OCI-LY1 (cell line): ENCODE measurements around the gene PGBD5.

Source experiments
- H2AFZ ChIP-seq: fragments of 200-600 bp; sonication (generic), shearing (Covaris generic); 2 replicates; pipeline ENCODE4 v1.6.0; 2014; ENCODE audit warnings: antibody characterized with exemption, mild to moderate bottlenecking, low read length
- H3F3A ChIP-seq: fragments of 200-600 bp; sonication (generic), shearing (Covaris generic); 2 replicates; pipeline ENCODE4 v1.6.0; 2014; ENCODE audit warnings: mild to moderate bottlenecking, antibody characterized with exemption, low read length, moderate library complexity; ENCODE audit not compliant: insufficient read depth
- H3K27ac ChIP-seq: fragments of 200-600 bp; sonication (generic); 2 replicates; pipeline ENCODE4 v1.5.1; 2014; ENCODE audit warnings: low read length, mixed run types, mild to moderate bottlenecking, low read depth; ENCODE audit not compliant: poor library complexity, severe bottlenecking
- H3K27me3 ChIP-seq: fragments of 200-600 bp; sonication (generic); 2 replicates; pipeline ENCODE4 v1.6.0; 2014; ENCODE audit warnings: antibody characterized with exemption, mild to moderate bottlenecking, low read length, moderate library complexity; ENCODE audit not compliant: insufficient read depth
- H3K36me3 ChIP-seq: fragments of 200-600 bp; sonication (generic); 2 replicates; pipeline ENCODE4 v1.6.1; 2014; ENCODE audit warnings: mild to moderate bottlenecking, antibody characterized with exemption, low read length, moderate library complexity, mixed read lengths; ENCODE audit not compliant: insufficient read depth
- H3K4me1 ChIP-seq: fragments of 200-600 bp; sonication (generic); 2 replicates; pipeline ENCODE4 v1.5.1; 2014; ENCODE audit warnings: mild to moderate bottlenecking, low read length, moderate library complexity; ENCODE audit not compliant: insufficient read depth, severe bottlenecking
- H3K4me2 ChIP-seq: fragments of 200-600 bp; sonication (generic), shearing (Covaris generic); 2 replicates; pipeline ENCODE4 v1.6.1; 2014; ENCODE audit warnings: low read length
- H3K4me3 ChIP-seq: fragments of 200-600 bp; sonication (generic); 2 replicates; pipeline ENCODE4 v1.5.1; 2014; ENCODE audit warnings: low read length, low read depth, mild to moderate bottlenecking, mixed read lengths; ENCODE audit not compliant: poor library complexity, severe bottlenecking
- H3K79me2 ChIP-seq: fragments of 200-600 bp; shearing (Covaris generic); 2 replicates; pipeline ENCODE4 v1.6.1; 2016; ENCODE audit warnings: mixed run types, low read length, mixed read lengths; ENCODE audit not compliant: insufficient read depth
- H3K9ac ChIP-seq: fragments of 200-600 bp; sonication (generic), shearing (Covaris generic); 2 replicates; pipeline ENCODE4 v1.6.1; 2014; ENCODE audit warnings: mild to moderate bottlenecking, low read length, mixed read lengths
- H3K9me2 ChIP-seq: fragments of 200-600 bp; sonication (generic), shearing (Covaris generic); 2 replicates; pipeline ENCODE4 v1.6.1; 2014; ENCODE audit warnings: low read depth, mild to moderate bottlenecking, low read length, mixed read lengths
- H3K9me3 ChIP-seq: fragments of 200-600 bp; shearing (Covaris generic); 2 replicates; pipeline ENCODE4 v1.6.1; 2014; ENCODE audit warnings: low read length, mixed read lengths
- H4K20me1 ChIP-seq: fragments of 200-600 bp; sonication (generic), shearing (Covaris generic); 2 replicates; pipeline ENCODE4 v1.6.0; 2016; ENCODE audit warnings: mild to moderate bottlenecking, low read length; ENCODE audit not compliant: insufficient read depth
- EZH2 ChIP-seq: fragments of 200-600 bp; sonication (generic), shearing (Covaris generic); IDR thresholded peaks from 2 replicates; pipeline ENCODE4 v1.8.0; 2017; ENCODE audit warnings: borderline replicate concordance, mixed run types, mild to moderate bottlenecking, antibody characterized with exemption, low read length, moderate library complexity, mixed read lengths
- TF ChIP-seq, protein P1 (sequence below): fragments of 200-600 bp; sonication (generic), shearing (Covaris generic); IDR thresholded peaks from 2 replicates; pipeline ENCODE4 v1.5.1; 2017; ENCODE audit warnings: mild to moderate bottlenecking, antibody characterized with exemption, low read length, moderate library complexity, mixed read lengths

The PGBD5 gene

DNA sequence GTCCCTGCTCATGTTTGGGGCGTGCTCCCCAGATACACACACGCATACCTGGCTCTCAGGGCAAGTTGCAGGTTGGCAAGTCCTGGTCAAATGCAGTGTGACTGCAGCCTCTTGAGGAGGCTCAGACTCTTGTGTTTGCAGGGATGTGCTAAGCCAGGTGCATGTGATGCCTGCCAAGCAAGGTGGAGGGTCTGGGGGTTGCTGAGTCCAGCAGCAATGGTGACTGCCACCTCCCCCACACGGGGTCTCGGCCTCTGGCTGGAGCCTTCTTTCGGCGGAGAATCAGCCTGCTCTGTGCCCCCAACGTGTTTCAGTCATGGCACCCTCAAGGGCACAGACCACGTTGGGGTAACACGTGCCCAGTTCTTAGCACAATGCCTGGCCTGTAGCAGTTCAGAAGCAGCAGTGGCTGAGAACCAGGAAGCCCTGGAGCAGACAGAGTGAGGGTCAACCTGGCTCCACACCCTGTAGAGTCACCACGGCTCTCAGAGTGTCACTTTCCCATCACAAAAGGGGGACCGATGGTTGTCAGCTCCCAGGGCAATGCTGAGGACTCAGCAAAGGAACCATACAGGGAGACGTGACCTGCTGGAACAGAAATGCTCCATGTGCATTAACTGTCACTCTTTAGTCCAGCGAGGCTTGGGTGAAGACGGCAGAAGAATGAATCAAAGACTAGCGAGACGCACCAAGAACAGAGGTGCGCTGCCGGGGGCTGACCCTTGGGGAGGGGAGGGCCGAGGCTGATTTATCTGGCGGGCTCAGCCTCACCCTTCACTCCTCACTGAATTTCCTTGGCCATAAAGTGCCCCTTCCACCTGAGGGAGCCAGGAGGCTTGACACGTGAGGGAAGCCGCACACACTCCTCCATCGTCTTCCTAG is 109.0 kb downstream of the PGBD5 start:
- no peak overlapping the region for H3K4me3 ChIP-seq
- H4K20me1 ChIP-seq = no peaks in the 10 kb centered on the region
- no peak overlapping the region for H3K9ac ChIP-seq
- H3K4me1 ChIP-seq = no peaks in the 10 kb centered on the region
- no peak overlapping the region for H2AFZ ChIP-seq
- no peaks in the 10 kb centered on the region for H3K9me2 ChIP-seq
- no peaks in the 10 kb centered on the region for H3K9me3 ChIP-seq
- no peaks in the 10 kb centered on the region for H3K36me3 ChIP-seq
- no peaks in the 10 kb centered on the region for H3K27me3 ChIP-seq
- no peaks in the 10 kb centered on the region for H3F3A ChIP-seq
- H3K4me2 ChIP-seq = no peak overlapping the region
- H3K27ac ChIP-seq = no peak overlapping the region
- no peaks in the 10 kb centered on the region for H3K79me2 ChIP-seq
- TF ChIP-seq, protein P1, sequence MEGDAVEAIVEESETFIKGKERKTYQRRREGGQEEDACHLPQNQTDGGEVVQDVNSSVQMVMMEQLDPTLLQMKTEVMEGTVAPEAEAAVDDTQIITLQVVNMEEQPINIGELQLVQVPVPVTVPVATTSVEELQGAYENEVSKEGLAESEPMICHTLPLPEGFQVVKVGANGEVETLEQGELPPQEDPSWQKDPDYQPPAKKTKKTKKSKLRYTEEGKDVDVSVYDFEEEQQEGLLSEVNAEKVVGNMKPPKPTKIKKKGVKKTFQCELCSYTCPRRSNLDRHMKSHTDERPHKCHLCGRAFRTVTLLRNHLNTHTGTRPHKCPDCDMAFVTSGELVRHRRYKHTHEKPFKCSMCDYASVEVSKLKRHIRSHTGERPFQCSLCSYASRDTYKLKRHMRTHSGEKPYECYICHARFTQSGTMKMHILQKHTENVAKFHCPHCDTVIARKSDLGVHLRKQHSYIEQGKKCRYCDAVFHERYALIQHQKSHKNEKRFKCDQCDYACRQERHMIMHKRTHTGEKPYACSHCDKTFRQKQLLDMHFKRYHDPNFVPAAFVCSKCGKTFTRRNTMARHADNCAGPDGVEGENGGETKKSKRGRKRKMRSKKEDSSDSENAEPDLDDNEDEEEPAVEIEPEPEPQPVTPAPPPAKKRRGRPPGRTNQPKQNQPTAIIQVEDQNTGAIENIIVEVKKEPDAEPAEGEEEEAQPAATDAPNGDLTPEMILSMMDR = no peak
- TF ChIP-seq EZH2 = no peak

DNA sequence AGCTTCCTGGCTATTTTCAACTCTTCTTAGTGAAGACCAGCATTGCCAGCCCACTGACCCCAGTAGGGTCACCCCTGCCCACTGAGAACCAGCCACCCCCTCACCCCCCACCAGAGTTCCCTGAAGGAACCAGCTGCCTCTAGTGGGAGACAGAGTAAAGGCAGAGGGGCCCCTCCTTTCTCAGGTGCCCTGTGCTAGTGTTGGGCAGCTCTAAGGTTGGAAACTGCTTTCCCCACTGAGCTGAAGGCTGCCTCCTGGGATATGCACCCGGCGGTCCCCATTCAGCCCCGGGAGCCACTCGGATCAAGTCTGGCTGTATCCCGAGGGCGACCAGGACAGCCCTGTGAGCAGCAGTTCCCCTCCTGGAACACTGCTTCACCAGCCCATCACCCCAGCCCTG is 111.0 kb downstream of the PGBD5 start:
- H3K4me1 ChIP-seq = no peaks in the 10 kb centered on the region
- no peaks in the 10 kb centered on the region for H3K27me3 ChIP-seq
- H2AFZ ChIP-seq = no peak overlapping the region
- H3K9ac ChIP-seq = no peak overlapping the region
- no peaks in the 10 kb centered on the region for H4K20me1 ChIP-seq
- H3K9me3 ChIP-seq = no peaks in the 10 kb centered on the region
- no peaks in the 10 kb centered on the region for H3K36me3 ChIP-seq
- no peaks in the 10 kb centered on the region for H3K9me2 ChIP-seq
- no peaks in the 10 kb centered on the region for H3F3A ChIP-seq
- TF ChIP-seq, protein P1 = no peak
- TF ChIP-seq EZH2 = no peak
- no peak overlapping the region for H3K4me3 ChIP-seq
- H3K4me2 ChIP-seq = no peak overlapping the region
- no peak overlapping the region for H3K27ac ChIP-seq
- no peaks in the 10 kb centered on the region for H3K79me2 ChIP-seq

DNA sequence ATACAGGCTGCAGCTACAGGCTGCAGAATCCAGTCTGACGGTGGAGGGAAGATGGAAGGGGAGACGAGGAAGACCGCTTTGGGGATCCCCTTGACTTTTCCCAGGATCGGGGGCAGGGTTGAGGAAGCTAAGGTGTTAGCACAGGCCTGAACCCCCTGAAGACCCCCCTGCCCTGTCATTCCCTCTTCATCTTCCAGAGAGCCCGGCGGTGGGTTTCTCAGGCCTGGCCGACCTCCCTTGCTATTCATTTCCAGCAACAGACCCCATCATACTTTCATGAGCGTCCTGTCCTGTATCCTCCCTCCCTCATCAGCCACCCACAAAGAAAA is 112.0 kb downstream of the PGBD5 start:
- no peak overlapping the region for H3K9ac ChIP-seq
- no peak overlapping the region for H3K4me2 ChIP-seq
- H3K9me2 ChIP-seq = no peaks in the 10 kb centered on the region

More for the DNA sequence above, 112.0 kb downstream of the PGBD5 start:
- H4K20me1 ChIP-seq = no peaks in the 10 kb centered on the region
- H3K27ac ChIP-seq = no peak overlapping the region
- no peaks in the 10 kb centered on the region for H3K79me2 ChIP-seq
- H3K9me3 ChIP-seq = no peaks in the 10 kb centered on the region
- H3K4me3 ChIP-seq = no peak overlapping the region
- no peak overlapping the region for H2AFZ ChIP-seq
- no peaks in the 10 kb centered on the region for H3K4me1 ChIP-seq
- TF ChIP-seq EZH2 = no peak
- TF ChIP-seq, protein P1 = no peak
- H3F3A ChIP-seq = no peaks in the 10 kb centered on the region
- no peaks in the 10 kb centered on the region for H3K27me3 ChIP-seq
- H3K36me3 ChIP-seq = no peaks in the 10 kb centered on the region
